HK-2 (cell line): ENCODE data around the gene BMAL1.

ENCODE experiments used
- DNase-seq: peaks from one replicate; pipeline ENCODE4 v3.0.0-alpha.2; 2018; ENCODE audit not compliant: unreplicated experiment

The BMAL1 gene

DNA sequence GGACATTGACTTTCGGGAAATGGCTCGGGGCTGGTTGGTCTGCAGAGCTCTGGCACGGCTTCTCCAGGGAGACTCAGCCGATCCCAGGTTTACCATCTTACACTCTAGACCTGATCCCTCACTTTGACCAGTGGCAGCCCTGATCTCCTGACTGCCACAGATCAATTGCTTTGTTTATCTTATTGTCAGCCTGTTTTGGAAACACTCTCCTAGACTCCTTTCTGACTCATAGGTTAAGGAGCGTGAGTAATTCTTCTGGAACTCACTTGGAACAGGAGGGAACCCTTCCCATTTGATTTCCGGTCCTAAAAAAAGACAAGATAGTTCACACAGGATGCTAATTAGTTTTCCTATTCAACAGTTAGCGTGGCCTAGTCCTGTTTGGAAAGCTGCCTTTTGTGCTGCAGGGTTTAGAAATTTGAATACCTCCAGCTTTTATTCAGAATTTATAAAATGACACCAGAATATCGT lies 16.0 kb upstream of the BMAL1 start:
- peak; percentile 24 for DNase-seq

DNA sequence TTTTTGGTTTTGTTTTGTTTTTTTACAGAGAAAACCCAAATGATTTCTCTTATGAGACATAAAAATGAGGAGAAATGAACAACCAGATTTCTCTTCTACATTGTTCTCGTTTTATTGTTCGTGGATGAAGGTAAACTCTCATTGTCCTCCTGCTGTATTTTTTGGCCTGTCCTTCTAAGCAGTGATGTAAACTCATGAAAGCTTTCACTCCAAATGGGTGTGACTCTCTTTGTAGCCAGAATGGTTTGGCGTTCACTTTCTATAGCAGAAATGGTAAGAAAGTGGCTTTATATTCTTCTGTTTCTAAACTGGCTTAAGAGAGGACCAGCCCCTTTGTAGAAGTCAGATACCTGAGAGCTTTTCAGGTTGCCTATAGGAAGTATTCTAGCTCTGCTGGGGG lies 15.5 kb upstream of the BMAL1 start:
- DNase-seq: no peak

DNA sequence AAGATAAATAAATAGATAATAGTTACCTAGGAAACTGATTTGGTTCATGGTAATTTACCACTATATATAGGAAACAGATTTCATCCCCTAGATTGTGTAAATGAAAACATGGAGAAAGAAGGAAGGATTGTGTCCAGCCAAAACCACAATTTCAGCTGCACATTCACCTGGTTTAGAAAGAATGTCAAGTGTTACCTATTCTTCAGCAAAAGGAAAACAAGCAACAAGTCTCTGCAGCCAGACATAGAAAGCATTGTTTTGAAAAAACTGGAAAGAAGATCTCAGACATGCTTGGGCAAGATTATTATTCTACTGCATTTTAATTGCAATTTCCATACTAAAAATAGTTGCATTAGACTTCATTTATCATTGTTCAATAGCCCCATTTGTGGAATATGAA lies 8.8 kb upstream of the BMAL1 start:
- no peak for DNase-seq

DNA sequence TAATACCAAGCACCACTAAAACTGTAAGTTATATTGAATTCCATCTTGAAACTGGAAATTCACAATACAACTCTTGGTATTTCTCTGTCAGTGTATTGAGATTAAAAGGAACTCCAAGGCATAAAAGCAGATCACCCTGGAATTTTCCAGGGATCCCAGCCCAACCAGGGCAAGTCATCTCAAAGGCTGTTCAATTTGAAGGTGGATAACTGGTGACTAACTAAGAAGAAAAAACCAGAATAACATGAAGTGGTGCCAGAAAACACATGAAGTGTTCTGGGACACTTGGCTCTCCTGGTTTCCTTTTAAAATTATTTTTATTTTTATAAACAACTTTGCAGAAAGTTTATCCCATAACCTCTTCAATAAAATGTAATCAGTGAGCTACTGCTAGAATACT lies 7.8 kb upstream of the BMAL1 start:
- DNase-seq: no peak

DNA sequence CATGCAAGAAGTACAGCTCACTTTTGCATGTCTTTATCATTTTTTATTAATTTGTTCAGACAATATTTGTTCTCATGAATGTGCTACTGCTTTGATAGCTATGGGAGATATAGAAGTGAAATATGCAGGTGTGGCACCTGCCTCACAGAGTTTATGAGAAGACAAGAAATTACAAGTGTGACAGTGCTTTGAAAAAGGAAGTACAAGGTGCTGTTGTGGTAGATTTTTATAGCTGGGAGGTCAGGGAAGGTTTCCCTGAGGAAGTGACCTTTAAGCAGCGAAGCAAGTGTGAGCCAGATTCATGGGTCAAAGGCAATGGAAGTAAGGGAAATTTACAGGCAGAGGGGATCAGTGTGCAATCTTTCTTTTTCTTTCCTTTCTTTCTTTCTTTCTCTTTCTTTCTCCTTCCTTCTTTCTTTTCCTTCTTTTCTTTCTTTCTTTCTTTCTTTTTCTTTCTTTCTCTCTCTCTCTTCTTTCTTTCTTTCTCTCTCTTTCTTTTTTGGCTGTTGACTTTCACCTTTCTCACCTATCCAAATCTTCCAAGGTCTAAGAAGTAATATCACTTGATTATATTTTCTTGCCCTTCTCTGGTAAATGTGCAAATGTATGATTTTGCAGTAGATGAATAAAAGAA lies 6.4 kb upstream of the BMAL1 start:
- DNase-seq: no peak

DNA sequence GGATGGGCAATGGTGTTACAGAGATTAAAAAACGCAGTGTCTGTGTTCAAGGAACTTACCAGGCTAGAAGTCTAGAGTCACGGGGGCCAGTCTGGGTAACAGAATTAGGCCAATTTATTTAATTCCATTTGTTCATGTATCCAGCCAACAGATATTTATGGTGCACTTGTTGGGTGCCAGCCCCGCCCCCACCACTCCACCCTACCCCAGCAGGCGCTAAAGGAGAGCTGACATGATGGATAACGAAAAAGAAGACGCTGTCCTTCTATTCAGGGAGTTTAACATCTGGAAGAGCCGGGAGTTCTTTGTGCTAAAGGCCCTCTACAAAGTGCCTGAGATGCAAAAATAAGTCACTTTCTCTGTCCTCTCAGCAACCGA lies 1.1 kb upstream of the BMAL1 start:
- DNase-seq: no peak

DNA sequence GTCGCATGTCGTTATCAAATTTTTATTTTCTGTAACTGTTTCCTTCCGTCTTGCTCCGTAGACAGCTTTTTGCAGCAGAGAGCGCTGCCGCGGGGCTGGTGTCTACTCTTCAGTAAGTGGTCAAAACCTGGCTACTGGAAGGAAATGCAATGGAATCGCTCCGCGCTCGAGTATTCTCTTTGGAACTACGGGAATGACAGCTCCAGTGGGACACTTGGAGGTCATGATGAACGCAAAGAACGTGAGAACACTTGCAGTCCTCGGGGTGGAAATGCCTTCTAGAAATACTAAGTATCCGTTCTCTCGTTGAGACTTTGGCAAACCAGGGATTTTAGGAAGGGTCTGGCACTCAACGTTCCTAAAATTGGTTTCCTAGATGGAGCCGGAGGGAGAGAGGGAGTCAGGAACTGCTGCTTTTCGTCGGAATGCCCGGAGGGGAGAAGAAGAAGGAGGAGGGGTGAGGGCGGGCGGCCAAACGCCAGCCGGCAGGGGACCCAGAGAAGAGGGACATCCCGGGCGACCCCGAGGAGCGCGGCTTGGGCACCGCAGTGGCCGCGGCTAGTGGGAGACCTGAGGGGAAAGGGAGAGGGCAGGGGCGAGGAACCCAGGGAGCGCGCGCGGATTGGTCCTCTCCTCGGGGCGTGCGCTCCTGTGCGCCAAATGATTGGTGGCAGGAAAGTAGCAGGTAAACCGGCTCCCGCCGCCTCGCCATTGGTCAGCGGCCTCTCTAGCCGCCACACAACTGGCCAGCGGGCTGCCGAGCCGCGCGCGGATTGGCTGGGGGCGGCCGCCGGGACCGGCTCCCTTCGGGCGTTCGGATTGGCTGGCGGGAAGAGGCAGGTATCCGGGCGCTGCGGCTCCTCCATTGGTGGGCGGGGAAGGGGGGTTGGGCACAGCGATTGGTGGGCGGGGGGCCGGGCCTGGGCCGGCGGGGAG lies 490 bp upstream of the BMAL1 start:
- DNase-seq: peak; percentile 96

DNA sequence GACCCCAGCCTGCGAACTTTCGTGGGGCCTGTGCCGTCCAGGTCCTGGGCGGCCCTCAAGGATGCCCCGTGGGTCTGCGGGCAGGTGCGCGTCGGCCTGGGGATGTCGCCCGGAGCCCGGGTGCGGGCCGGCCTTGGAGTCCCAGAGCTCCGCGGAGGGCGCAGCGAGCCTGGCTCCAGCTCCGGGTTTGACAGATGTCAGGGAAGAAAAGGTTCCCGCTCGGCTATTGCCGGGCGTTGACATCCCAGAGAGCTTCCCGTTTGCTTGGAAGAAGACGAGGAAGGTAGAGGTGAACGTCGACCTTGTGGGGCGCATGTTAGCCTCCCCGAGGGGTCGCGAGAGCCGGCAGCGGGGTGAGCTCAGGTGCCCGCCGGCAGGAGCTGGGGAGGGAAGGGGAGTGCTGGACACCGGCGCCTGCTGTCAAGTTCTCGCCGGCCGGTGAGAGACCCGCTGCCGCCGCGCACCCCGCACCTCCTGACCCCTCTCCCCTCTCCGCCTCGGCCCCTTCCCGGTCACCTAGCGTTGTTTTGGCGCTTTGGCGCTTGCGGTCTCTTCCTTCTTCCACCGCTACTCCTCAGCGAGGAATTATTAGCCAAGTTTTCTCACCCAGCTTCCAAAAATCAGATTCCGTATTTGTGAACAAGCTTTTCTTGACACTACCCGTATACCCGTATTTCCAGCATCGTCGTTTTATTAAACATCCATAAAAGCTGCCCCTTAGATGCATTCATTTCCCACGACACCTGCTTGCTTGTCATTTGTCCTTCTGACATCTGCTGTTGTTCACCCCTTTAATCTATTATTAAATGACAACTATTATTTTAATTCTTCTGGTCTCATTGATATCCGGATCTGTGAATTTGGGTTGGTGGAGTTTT lies 1.3 kb downstream of the BMAL1 start:
- no peak for DNase-seq

DNA sequence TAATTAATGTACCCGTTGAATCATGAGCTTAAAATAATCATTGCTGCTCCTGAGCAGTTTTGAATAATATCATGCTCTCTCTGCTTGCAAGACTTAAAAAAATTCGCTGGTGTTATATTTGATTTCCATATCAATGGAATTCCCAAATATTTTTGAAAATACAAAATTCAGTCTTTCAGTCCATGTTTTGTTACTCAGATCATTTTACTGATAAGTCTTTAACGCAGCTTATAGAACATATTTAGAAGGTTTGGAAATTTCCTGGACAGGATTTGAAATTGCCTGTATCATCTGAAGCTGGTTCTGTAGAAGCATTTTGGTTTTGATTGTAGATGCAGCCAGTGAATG lies 1.9 kb downstream of the BMAL1 start:
- DNase-seq: no peak

DNA sequence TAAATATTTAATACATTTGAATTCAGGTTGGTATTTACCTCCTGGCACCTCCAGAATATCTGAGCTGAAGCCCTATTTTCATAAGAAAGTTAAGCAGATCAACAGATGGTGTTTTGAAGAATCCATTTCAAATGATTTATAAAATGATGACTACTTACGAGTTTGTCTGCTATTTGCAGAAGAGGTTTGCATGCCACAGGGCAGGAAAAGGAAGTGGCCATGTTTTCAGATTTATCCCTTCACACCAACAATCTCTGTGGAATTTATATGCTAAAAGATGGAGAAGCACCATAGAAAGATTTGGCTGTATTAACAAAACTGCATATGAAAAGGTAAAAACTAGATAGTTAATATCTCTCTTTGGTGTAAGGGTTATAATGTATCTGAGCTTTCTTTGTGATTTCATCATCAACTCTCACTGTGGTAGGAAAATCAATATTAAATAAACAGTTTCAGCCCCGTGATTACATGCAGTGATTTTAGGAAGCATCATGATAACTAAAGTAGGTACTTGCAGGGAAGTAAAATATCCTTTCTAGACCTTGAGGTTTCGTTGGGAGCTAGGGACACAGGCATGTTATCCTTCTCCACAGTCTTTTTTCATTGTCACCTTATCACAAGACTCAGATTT lies 2.6 kb downstream of the BMAL1 start:
- no peak for DNase-seq

DNA sequence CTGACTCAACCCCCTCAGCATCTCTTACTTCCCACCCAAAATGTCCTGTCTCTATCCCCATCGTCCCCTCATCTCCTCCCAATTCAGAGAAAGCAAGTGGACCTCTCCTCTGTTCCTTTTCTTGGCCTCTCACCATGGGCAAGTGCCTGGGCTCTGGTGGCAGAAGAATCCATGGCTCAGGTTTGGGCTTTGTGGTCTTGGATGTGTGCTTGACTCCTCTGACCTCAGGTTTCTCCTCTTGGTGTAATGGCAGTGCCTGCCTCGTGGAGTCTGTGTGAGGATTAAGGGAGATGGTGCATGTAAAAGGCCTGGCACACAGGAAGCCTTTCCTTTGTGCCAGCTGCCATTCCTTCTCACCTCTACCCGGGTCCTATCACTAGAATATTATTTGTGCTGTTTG lies 3.2 kb downstream of the BMAL1 start:
- DNase-seq: no peak

DNA sequence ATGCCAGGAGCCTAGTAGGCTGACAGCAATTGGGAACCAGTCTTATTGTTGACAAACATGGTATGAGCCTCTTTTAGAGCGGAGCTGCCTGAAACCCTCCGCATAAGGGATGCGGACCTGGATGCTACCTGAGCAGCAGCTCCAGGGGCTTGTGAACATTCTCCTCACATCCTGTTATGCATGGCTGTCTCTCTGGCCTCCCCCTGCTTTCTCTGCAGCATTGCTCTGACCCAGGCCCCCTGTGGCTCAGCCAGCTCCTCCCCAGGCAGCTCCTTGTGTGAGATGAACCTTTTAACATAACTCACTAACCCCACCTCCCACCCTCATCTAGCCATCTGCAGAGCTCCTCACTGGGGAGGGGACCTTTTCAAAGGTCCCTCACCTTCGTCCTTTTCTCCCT lies 6.0 kb downstream of the BMAL1 start:
- no peak for DNase-seq

DNA sequence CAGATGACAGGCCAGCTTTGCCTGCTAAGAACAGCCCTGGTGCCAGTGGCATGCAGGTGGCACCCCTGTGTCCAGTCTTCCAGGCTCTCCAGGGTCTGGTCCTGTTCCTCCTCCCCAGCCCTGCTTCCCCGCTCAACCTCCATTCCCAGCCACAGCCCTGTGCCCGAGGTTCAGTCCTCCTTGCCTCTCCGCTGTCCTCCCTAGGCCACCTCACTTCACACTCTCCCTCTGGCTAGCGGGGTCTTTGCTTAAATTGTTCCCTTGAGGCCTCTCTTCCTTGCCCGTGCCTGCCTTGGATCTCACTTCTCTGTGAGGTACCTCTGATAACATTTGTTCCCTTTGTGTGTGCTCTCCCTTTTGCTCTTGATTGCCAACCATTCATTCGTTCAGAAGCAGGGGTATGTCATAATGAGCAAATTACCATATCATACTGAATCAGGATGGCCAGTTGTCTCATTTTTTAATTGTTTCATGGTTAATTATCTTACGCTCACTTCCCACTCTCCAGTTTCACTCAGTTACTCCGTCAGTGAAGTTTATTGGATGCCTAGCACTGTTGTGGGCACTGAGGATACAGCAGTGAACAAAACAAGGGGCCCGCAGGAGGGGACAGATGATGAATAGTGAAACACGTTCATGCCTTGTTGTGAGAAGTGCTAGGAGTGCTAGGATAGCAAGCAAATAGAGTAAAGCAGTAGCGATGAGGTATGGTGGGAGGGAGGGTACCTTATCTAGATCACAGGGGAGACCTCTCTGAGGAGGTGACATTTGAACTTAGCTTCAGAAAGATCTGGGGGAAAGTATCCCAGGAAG lies 7.4 kb downstream of the BMAL1 start:
- no peak for DNase-seq

DNA sequence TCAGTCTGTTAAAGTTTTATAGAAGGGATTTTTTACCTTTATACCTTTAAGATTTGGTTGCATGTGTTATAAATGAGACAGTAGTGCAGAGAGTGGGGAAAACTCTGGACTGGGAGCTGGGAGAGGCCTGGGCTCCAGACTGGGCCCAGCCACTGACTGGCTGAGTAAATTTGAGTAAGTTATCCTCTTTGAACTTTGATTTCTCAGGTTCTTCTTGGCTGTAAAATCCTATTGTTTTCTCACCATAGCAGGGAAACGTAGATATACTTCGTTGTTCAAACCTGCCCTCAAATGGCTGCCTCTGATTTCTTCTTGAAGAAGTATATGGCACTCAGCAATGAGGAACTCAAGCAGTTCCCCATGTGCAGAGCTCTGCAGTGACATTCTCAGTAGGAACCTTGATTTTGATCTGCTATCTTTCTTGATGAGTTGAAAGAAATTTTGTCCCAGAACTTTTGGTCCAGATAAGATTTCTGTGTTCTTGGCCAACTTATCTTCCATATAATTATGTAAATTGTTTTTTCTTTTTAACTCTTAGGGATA lies 8.8 kb downstream of the BMAL1 start:
- DNase-seq: no peak

DNA sequence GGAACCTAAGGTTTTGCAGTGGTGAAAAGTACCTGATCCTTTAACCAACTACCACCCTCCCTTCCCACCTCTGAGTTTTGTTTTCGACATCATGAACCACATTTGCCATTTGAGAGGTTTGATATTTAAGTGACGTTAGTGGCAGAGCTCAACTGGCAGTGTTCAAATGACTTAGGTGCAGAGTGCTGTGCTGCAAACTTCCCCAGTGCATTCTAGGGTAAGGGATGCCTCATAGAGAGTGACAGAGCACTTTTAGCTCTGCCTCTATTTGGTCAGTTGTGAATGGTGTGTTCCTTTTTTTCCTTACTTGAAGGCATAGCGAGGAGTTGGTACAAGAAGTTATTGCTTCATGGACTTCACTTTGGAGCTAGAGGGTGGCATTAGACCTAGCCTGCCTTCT lies 9.4 kb downstream of the BMAL1 start:
- no peak for DNase-seq

DNA sequence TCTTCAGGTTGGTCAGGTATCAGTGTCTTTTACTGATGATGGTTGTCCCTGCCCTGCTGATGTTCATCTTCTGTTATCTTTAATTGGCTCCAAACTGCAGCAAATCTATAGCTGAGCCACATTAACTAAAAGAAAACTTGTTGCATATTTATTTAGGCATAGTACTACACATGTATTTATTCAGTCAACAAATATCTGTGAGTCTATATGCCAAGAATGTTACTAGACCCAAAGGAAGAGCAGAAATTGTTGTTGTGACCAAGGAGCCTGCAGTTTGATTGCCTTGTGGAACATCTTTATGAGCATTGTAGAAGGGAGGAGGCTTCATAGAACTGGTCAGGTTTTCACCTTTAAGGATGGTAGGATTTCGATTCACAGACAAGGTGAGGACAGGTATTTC lies 10.1 kb downstream of the BMAL1 start:
- DNase-seq: no peak

DNA sequence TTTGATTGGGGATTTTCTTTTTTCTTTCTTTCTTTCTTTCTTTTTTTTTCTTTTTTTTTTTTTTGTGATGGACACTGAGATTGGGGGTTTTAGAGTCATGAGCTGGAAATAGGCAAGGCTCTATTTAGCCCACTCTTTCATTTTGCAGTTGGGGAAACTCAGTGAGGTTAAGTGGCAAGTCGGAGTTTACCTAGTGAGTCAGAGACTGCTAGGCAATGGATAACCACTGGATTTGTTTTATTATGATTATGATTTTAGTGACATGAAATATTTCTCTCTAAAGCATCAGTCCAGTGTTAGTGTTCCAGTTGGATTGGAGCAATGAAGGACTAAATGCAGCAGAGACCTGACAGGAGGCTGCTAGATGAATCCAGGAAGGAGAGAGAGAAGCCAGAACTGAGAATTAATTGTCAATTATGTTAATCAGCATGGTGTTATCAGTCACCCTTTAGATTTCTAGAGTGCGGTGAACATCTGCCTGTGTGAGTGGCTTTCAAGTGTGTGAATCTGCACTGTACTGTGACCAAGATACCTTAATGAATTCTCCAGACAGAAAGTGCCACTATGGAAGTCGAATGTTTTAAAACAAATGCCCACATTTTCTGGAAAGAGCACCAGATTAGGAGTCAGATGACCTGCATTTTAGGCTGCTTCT lies 10.9 kb downstream of the BMAL1 start:
- DNase-seq: no peak

DNA sequence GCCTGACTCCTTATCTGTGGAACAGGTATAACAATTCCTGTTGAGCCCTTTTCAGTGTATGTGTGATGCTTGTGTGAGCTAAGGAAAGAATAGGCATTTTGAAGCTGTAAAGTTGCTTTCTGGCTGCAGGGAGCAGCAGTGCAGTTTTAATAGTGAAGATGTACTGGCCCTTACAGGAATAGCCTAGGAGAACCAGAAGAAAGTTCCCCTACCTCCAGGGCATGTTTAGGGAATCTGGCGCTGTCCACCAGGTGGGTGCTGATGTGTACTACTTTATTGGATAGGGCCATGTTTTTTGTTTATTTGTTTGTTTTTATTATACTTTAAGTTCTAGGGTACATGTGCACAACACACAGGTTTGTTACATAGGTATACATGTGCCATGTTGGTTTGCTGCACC lies 11.5 kb downstream of the BMAL1 start:
- no peak for DNase-seq

DNA sequence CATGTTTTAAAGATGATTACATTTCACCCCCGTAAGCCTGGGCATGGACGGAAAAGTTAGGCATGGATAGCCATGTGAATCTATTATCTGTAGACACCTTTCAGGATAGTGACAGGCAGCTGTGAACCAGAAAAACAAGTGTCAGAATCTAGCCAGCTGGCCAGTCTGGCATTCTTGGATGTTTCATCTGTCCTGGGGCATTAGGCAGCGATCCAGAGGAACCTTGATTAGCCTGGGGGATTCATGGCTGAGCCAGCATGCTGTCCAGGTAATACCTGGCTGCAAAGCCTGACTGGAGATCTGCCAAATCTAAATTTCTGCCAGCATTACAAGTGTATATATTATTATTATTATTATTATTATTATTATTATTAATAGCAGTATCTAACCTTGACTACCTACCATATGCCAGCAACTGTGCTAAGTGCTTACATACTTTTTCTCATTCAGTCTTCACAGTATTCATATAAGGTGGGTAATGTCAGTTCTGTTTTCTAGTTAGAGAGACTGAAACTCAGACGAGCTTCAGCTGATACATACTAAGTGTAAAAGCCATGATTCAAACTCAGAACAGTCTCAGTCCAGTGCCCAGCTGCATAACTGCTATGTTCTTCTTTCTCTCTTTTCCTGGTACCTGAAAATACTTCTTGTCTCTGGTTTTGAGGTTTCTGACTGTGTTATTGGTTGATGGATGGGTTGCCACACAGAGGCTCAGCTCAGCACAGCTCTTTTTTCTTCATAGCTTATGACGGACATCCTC lies 12.8 kb downstream of the BMAL1 start:
- no peak for DNase-seq

DNA sequence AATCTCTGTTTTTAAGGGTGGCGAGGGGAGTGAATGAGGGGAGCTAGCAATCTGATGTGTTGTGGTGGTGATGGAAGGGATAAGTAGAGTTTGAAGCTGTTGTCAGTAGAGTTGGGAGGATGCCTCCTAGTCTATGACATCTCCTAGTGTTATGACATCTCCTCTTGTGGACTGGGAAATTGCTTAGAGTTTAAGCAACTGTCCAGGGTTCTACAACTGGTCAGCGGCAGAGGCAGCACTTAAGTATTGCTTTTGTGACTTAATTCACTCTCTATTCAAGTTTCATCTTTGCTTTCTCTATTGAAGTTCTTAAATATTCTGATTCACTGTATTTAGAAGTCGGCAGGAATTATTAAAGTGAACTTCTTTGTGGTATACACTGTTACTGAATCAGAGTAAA lies 13.8 kb downstream of the BMAL1 start:
- no peak for DNase-seq
